ENCODE measurements around the gene FOLR1. TPM values are rescaled to one million over a fixed set of nuclear protein-coding genes. Genes with fewer than 3 reads are reported as not detected.
A peak's percentile ranks its signal among the peaks of the same experiment; 100 is the strongest.

Gene FOLR1
- total and polyA plus RNA-seq, 9 of the 15 experiments (the other 6 are each of a cell fraction or from before 2014, with no cell fraction given): 0.22 to 2.3 (median 1.0) TPM

GRCh38 chr11:72223615-72224563 is 31.9 kb downstream of the FOLR1 start (continued):
- TF ChIP-seq NR2C2 (CRISPR knock-in tag; IDR thresholded peaks at IDR 0.05): no peak
- peak; percentile 77; the same call in 1 of the 2 replicates for TF ChIP-seq NR2C2 (tag; IDR thresholded peaks at IDR 0.05)
- 0 out of 4 replicates have a peak, but pooled peaks of 1 of the 2 experiments have one; percentile 10 for TF ChIP-seq TEAD1 (CRISPR knock-in tag; IDR thresholded peaks at IDR 0.05)
- TF ChIP-seq KDM5B (IDR thresholded peaks at IDR 0.05; ENCODE audit: insufficient replicate concordance, low read depth, low read length): peak; percentile 53
- TF ChIP-seq ZNF316 (IDR thresholded peaks at IDR 0.05): 0 out of 2 replicates have a peak, but pooled peaks have one; percentile 1
- TF ChIP-seq TEAD4 (IDR thresholded peaks at IDR 0.05; ENCODE audit: low read length): 0 out of 2 replicates have a peak, but pooled peaks have one; percentile 8
- TF ChIP-seq TEAD4 (CRISPR knock-in tag; IDR thresholded peaks at IDR 0.05; ENCODE audit: borderline replicate concordance): no peak
- peak; percentile 12 for TF ChIP-seq RBM22 (IDR thresholded peaks at IDR 0.05; ENCODE audit: low read depth, low read length, poor library complexity, severe bottlenecking)
- TF ChIP-seq, protein P1, sequence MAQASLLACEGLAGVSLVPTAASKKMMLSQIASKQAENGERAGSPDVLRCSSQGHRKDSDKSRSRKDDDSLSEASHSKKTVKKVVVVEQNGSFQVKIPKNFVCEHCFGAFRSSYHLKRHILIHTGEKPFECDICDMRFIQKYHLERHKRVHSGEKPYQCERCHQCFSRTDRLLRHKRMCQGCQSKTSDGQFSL (CRISPR knock-in tag; IDR thresholded peaks at IDR 0.05): peak; percentile 92
- TF ChIP-seq, protein P1 (tag; IDR thresholded peaks at IDR 0.05): peak in 1 of 2 experiments; percentile 91; a peak in 2 of 4 replicates
- TF ChIP-seq ZNF695 (CRISPR knock-in tag; IDR thresholded peaks at IDR 0.05): no peak
- peak; percentile 68 for TF ChIP-seq ZFX (CRISPR knock-in tag; IDR thresholded peaks at IDR 0.05)
- peak; percentile 40; the same call in 1 of the 2 replicates for TF ChIP-seq LEF1 (IDR thresholded peaks at IDR 0.05)
- TF ChIP-seq POLR2AphosphoS5 (IDR thresholded peaks at IDR 0.05; ENCODE audit: control insufficient read depth, insufficient read depth, low read depth, low read length): peak; percentile 51; the same call in 1 of the 2 replicates
- peak; percentile 46; the same call in 1 of the 2 replicates for TF ChIP-seq SUPT5H (IDR thresholded peaks at IDR 0.05)
- TF ChIP-seq ZNF395 (CRISPR knock-in tag; IDR thresholded peaks at IDR 0.05): 0 out of 2 replicates have a peak, but pooled peaks have one; percentile 1
- TF ChIP-seq, protein P2, sequence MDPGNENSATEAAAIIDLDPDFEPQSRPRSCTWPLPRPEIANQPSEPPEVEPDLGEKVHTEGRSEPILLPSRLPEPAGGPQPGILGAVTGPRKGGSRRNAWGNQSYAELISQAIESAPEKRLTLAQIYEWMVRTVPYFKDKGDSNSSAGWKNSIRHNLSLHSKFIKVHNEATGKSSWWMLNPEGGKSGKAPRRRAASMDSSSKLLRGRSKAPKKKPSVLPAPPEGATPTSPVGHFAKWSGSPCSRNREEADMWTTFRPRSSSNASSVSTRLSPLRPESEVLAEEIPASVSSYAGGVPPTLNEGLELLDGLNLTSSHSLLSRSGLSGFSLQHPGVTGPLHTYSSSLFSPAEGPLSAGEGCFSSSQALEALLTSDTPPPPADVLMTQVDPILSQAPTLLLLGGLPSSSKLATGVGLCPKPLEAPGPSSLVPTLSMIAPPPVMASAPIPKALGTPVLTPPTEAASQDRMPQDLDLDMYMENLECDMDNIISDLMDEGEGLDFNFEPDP (CRISPR knock-in tag; IDR thresholded peaks at IDR 0.05): no peak
- no peak for TF ChIP-seq TAF9B (IDR thresholded peaks at IDR 0.05; ENCODE audit: partially characterized antibody)
- peak in 2 of 3 experiments; percentile 70 to 84 for TF ChIP-seq YY1 (IDR thresholded peaks at IDR 0.05; ENCODE audit: borderline replicate concordance in 1 of 3, control insufficient read depth in 1 of 3, extremely low read depth in 1 of 3, insufficient read depth in 3 of 3, insufficient read length in 1 of 3, insufficient replicate concordance in 2 of 3, low read depth in 1 of 3, low read length in 2 of 3)
- TF ChIP-seq FOSL1 (tag; conservative IDR thresholded peaks at IDR 0.05): 0 out of 2 replicates have a peak, but pooled peaks have one; percentile 0
- TF ChIP-seq RBM15 (IDR thresholded peaks at IDR 0.05; ENCODE audit: insufficient read depth, low read length): no peak
- TF ChIP-seq ETV5 (CRISPR knock-in tag; IDR thresholded peaks at IDR 0.05; ENCODE audit: low read depth): peak; percentile 11; the same call in 1 of the 2 replicates

Measured in K562 (cell line).